Stomach (tissue), 9 donors: ENCODE results near the gene TAX1BP1. TPM values are rescaled to one million over a fixed set of nuclear protein-coding genes. Genes with fewer than 3 reads are reported as not detected.

Experiments
- DNase-seq, 2 donors: peaks; one replicate each; pipeline versions ENCODE4 v3.0.0 to v3.0.0-alpha.2; 2013 to 2019
- H3K27ac ChIP-seq, 5 donors: fragments of 200-600 bp in 4 of 5; sonication (generic) in 4 of 5; one replicate each; pipeline ENCODE4 v1.5.1; 2013 to 2019; ENCODE audit warnings: mild to moderate bottlenecking in 1 of 5, moderate library complexity in 1 of 5
- H3K27me3 ChIP-seq, 3 donors: fragments of 200-600 bp; sonication (generic); one replicate each; pipeline ENCODE4 v1.5.1; 2017 to 2019; ENCODE audit warnings: mixed run types in 1 of 3
- H3K36me3 ChIP-seq, 4 donors: fragments of 200-600 bp; sonication (generic); 1 replicate in 3 of 4; 2 replicates in 1 of 4; pipeline ENCODE4 v1.5.1; 2016 to 2019
- H3K4me1 ChIP-seq, 4 donors: fragments of 200-600 bp; sonication (generic); one replicate each; pipeline ENCODE4 v1.5.1; 2016 to 2019
- H3K4me3 ChIP-seq, 4 donors: fragments of 200-600 bp; sonication (generic) in 3 of 4; one replicate each; pipeline ENCODE4 v1.5.1; 2016 to 2019; ENCODE audit warnings: mild to moderate bottlenecking in 1 of 4
- H3K9me3 ChIP-seq, 4 donors: fragments of 200-600 bp; sonication (generic); one replicate each; pipeline ENCODE4 v1.5.1; 2016 to 2019
- CTCF ChIP-seq, 7 experiments: fragments of 450-650 bp in 4 of 7; fragments of 200-600 bp in 3 of 7; sonication (generic) in 3 of 7; IDR thresholded peaks; one replicate each; pipeline ENCODE4 v1.5.1; 2016 to 2019; ENCODE audit warnings: antibody characterized with exemption in 7 of 7, control low read depth in 2 of 7, mild to moderate bottlenecking in 1 of 7
- EP300 ChIP-seq: sonication (generic); formaldehyde crosslinking; IDR thresholded peaks from one replicate; pipeline ENCODE4 v1.6.1; 2017; ENCODE audit warnings: antibody characterized with exemption
- POLR2A ChIP-seq, 4 donors: fragments of 450-650 bp; IDR thresholded peaks; one replicate each; pipeline ENCODE4 v1.6.1; 2016; ENCODE audit warnings: antibody characterized with exemption in 4 of 4, control low read depth in 2 of 4, mild to moderate bottlenecking in 1 of 4, moderate library complexity in 1 of 4
- POLR2AphosphoS5 ChIP-seq, 3 donors: sonication (generic); formaldehyde crosslinking; IDR thresholded peaks; one replicate each; pipeline ENCODE4 v1.6.1; 2016; ENCODE audit warnings: antibody characterized with exemption in 3 of 3
- WGBS, 5 donors: extraction: QIAGEN DNeasy Blood & Tissue Kit in 3 of 5; methylation state at CpG; one replicate each; pipeline versions ENCODE4 v1.1.5 to v1.1.7; 2013 to 2018; 5-methylcytosine and 5-hydroxymethylcytosine counted together
- intact Hi-C: fragments of 100-400 bp; cut with DNase I; formaldehyde crosslinking; loops from one replicate; pipeline ENCODE4 v1.15.1; 2023; ENCODE audit warnings: low total_unique reads
- polyA plus RNA-seq, 3 donors: library from polyadenylated mRNA; stranded (reverse); fragments of 200-250 nt; gene quantifications; one replicate each; pipeline ENCODE4 v1.2.3, GENCODE V29; 2013
- total RNA-seq, 5 donors: library from RNA; depleted of rRNA; stranded (reverse); fragments of >200 nt; gene quantifications; one replicate each; pipeline versions ENCODE4 v1.1.0 to v1.2.3, GENCODE V29; 2014 to 2016
- donor health status: healthy with polysubstance abuse.
- donor health status: Bipolar disorder and iron deficiency.
- donor health status: healthy.

TAX1BP1 gene
- total and polyA plus RNA-seq, 8 donors, result 43.4 to 199 (median 71.0) TPM

GRCh38 chr7:27804139-27804538, 64.2 kb downstream of the TAX1BP1 start:
- Histone ChIP-seq H3K4me3 (no peak overlapping the region), H3K36me3 (peaks cover 0 to 32% (median 21%) of the 10 kb centered on the region in 4 donors), H3K27me3 (no peaks in the 10 kb centered on the region), H3K4me1 (peaks cover 0 to 7% (median 0%) of the 10 kb centered on the region in 4 donors), H3K9me3 (no peaks in the 10 kb centered on the region), H3K27ac (no peak overlapping the region)
- 90 to 94% (median 92%) methylated on average over 3 of the region's 3 CpGs for WGBS, 5 donors
- intact Hi-C loops, result no loop called here
- TF ChIP-seq POLR2A (IDR thresholded peaks at IDR 0.05), result no peak
- TF ChIP-seq EP300, result no peak
- TF ChIP-seq POLR2AphosphoS5 (IDR thresholded peaks at IDR 0.05), result no peak
- TF ChIP-seq CTCF (IDR thresholded peaks at IDR 0.05), result no peak
- no peak for DNase-seq

- Histone ChIP-seq H3K4me3 (no peak overlapping the region), H3K36me3 (peaks cover 0 to 35% (median 14%) of the 10 kb centered on the region in 4 donors), H3K27ac (no peak overlapping the region), H3K4me1 (peaks cover 0 to 7% (median 0%) of the 10 kb centered on the region in 4 donors), H3K27me3 (no peaks in the 10 kb centered on the region), H3K9me3 (no peaks in the 10 kb centered on the region)
- peak in 1 of 2 donors; percentile 3 for DNase-seq
- TF ChIP-seq POLR2AphosphoS5 (IDR thresholded peaks at IDR 0.05) (no peak), EP300 (no peak), CTCF (IDR thresholded peaks at IDR 0.05) (no peak), POLR2A (IDR thresholded peaks at IDR 0.05) (no peak)
- WGBS, 5 donors, result 80 to 97% (median 91%) methylated on average over 2 of the region's 2 CpGs
- intact Hi-C loops, result no loop called here
These were observed 68.7 kb downstream of the TAX1BP1 start for GRCh38 chr7:27808626-27809025.

DNA sequence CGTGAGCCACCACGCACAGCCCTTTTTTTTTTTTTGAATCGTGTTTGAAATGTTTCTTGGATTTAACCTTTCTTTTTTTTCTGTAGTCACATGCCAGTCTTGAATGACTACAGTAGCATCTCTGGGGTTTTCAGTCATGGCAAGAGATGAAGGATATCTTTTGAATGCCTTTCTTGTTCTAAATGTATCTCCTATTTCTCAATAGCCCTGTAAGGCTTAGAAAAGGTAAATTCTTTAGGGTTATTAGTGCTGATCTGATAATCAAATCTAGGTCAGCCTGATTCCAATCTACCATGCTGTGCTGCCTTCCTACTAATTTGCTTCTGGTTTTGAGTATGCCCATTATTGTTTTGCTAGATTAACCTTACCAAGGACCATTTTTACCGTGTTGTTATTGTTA, 70.2 kb downstream of the TAX1BP1 start:
- H3K36me3 ChIP-seq, result peaks cover 0 to 45% (median 19%) of the 10 kb centered on the region in 4 donors
- H3K4me1 ChIP-seq, result peaks cover 0 to 7% (median 0%) of the 10 kb centered on the region in 4 donors
- no peak overlapping the region for H3K4me3 ChIP-seq
- intact Hi-C loops, result no loop called here
- H3K27me3 ChIP-seq, result no peaks in the 10 kb centered on the region
- WGBS, 5 donors, result 77 to 92% (median 89%) methylated on average over 4 of the region's 4 CpGs
- no peak overlapping the region for H3K27ac ChIP-seq
- DNase-seq, result no peak
- no peaks in the 10 kb centered on the region for H3K9me3 ChIP-seq
- TF ChIP-seq CTCF (IDR thresholded peaks at IDR 0.05) (no peak), POLR2AphosphoS5 (IDR thresholded peaks at IDR 0.05) (no peak), POLR2A (IDR thresholded peaks at IDR 0.05) (no peak), EP300 (no peak)

DNA sequence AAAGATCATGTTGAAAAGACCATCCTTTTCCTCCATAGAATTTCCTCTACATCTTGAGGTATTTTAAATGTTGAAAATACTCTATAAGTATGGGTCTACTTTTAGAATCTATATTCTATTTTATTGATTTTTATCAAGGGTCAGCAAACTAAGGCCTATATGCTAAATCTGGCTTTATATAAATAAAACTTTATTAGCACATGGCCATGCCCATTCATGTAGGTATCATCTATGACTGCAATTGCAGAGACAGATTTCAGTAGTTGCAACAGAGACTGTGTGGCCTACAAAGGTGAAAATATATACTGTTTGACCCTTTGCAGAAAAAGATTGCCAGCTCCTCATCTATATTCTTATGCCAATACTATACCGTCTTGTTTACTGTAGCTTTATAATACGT, 72.7 kb downstream of the TAX1BP1 start:
- no peaks in the 10 kb centered on the region for H3K27me3 ChIP-seq
- 92 to 100% (median 93%) methylated on average over 2 of the region's 2 CpGs for WGBS, 5 donors
- H3K36me3 ChIP-seq, result peaks cover 3 to 62% (median 39%) of the 10 kb centered on the region in 4 donors
- DNase-seq, result no peak
- intact Hi-C loops, result no loop called here
- H3K4me3 ChIP-seq, result no peak overlapping the region
- no peak overlapping the region for H3K27ac ChIP-seq
- TF ChIP-seq POLR2AphosphoS5 (IDR thresholded peaks at IDR 0.05), result no peak
- no peak for TF ChIP-seq CTCF (IDR thresholded peaks at IDR 0.05)
- no peak for TF ChIP-seq EP300
- TF ChIP-seq POLR2A (IDR thresholded peaks at IDR 0.05), result no peak
- H3K9me3 ChIP-seq, result no peaks in the 10 kb centered on the region
- H3K4me1 ChIP-seq, result peaks cover 0 to 7% (median 0%) of the 10 kb centered on the region in 4 donors
